ENCODE measurements around the gene PLEK.
A peak's percentile ranks its signal among the peaks of the same experiment; 100 is the strongest.
"Not testable (repeated sequence)": the region's sequence is repeated elsewhere in the genome, so short reads cannot be mapped to it uniquely, and the experiment has no call there.

Gene PLEK

GRCh38 chr2:68352651-68353391 is 12.3 kb upstream of the PLEK start:
- DNase-seq (ENCODE audit: low spot score) (no peak), FAIRE-seq (no peak)

GRCh38 chr2:68356599-68357239 is 8.4 kb upstream of the PLEK start:
- FAIRE-seq (no peak), DNase-seq (ENCODE audit: low spot score) (no peak)

DNA sequence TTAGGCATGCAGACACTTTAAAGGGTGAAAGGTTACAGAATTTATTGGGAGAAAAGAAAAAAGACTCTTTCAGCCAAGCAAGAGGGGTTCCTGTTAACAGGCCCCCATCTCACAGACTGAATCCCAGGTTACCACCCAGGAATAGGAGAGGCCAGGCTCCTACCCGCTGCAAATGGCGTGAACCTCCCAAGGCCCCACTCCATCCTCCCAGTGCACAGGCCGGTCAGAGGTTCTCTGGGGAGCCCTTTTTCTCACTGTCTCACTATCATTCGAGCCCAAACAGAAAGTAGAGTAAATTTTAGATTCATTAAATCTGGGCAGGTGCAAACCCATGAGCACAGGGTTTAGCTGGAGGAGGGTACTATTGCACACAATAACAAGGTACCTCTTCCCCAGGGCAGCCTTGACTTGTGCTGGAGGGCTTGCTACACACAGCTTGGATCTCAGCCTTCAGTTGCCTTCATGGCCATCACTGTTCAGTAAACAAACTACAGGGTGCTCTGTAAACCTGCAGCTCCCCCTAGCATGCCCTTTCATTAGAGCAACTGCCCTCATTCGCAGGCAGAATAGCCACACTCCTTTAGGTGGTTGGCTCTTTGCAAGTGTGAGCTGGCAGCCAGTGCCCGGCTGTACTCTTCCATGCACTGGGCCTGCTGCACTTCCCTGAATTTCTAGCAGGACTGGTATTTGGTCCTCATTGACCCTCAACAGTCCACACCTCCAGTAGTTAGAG is 7.3 kb upstream of the PLEK start:
- DNase-seq (ENCODE audit: low spot score) (peak; percentile 27), FAIRE-seq (no peak)

DNA sequence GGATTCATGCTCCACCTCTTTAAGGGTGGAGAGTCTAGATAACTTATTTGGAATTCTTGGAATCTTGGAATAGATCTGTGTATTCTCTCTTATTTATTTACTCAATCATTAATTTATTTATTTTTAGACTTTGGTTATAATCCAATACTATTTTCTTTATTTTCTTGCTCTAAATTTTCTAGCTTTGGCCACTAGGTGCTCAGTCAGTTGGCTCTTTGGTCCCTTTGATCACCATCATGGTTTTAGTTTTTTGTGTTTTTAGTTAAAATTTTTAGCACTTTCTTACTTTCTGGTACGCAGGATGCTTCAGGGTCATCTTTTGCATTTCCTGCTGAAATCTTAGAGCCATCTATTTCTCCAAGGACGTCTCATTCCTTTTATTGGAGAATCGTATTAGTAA is 5.2 kb upstream of the PLEK start:
- no peak for FAIRE-seq
- no peak for DNase-seq (ENCODE audit: low spot score)

DNA sequence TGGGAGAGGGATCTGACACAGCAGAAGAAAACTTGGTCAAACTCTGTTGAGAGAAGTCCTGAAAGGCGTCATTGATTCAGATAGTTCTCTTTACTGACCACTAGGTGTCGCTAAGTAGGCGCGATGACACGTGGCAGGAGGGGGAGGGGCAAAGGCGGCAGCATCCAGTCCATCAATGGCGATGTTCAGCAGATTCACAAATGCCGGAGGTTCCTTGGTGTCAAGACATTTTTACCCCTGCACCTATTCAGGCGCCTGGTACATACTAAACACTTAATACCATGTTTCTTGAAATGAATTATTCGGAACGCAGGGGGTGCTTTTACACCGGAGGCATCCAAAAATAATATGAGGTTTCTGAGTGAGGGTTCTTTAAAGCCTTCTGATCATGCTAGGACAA is 3.0 kb upstream of the PLEK start:
- FAIRE-seq (peak; percentile 70), DNase-seq (ENCODE audit: low spot score) (peak; percentile 78)

DNA sequence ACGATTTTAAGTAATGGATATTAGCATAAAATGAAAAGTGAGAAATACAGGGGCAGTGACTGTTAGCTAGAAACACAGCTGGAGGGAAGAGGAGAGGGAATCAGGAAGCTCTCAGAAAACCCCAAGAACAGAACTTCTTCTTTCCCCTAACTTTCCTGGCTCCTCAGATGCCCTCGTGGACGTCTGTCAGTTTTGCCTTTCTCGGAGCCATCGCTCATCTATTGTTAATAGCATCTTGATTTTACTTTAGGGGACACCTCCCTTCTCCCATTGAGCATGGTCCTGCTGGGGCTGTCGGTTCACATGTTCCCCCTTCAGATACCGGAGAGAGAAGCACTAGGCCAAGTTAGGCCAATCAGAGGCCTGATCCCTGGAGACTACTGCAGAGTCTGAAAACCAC is 2.3 kb upstream of the PLEK start:
- no peak for FAIRE-seq

GRCh38 chr2:68363721-68364120 is 1.4 kb upstream of the PLEK start:
- DNase-seq (ENCODE audit: low spot score) (no peak), FAIRE-seq (no peak)

More for the DNA sequence above, 2.3 kb upstream of the PLEK start:
- DNase-seq (ENCODE audit: low spot score) = no peak

DNA sequence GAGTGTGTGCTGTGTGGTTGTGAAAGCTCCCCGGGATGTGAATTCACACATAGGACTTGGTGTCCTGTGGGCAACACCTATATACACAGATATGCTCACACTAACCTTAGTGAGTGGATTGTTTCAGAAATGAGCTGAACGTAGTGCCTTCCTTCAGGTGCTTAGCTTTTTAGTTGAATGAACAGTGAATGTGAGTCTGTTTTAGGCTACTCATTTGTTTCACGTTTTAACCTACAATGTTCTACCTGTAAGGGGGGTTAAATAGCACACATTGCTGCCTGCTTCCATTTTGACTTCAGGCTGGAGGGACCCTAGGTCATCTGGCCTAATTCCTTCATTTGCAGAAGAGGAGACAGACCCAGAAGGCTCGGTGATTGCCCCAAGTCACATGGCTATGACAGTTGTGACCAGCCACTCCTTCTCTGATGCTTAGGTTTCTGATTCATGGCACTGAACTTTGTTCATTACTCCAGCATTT is 1.0 kb downstream of the PLEK start:
- DNase-seq (ENCODE audit: low spot score) (no peak), FAIRE-seq (peak; percentile 17)

GRCh38 chr2:68367953-68368653 is 3.0 kb downstream of the PLEK start:
- FAIRE-seq (peak; percentile 23), DNase-seq (ENCODE audit: low spot score) (no peak)

DNA sequence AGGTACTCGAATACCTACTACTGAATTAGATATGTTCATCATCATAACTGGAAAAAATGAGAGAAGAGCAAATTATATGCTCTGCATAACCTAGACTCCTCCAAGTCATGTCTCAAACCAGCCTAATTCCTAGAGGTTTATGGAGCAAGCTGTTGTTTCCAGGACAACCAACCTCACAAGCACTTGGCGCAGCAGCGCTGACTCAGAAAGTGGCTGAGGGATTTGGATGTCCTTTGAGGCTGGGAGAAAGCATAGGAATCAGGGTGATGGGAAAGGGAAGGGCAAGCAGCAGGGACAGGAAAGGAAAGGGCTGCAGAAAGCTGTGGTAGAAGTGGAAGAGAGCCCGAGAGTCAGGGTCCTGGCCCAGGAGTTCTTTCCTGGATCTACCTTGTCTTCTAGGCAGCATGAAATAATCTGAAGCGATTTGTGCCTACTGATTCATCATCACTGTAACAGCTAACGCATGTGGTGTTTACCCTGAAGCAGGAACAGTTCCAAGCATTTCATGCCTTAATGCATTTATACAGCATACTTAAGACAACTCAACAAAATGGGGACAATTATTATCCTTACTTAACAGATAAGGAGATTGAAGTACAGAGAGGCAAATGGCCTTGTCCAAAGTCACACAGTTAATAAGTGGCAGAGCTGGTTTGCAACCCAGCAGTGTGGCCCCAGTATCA is 3.7 kb downstream of the PLEK start:
- FAIRE-seq (peak; percentile 46), DNase-seq (ENCODE audit: low spot score) (peak; percentile 55)

GRCh38 chr2:68369337-68369734 is 4.3 kb downstream of the PLEK start:
- FAIRE-seq (no peak), DNase-seq (ENCODE audit: low spot score) (no peak)

DNA sequence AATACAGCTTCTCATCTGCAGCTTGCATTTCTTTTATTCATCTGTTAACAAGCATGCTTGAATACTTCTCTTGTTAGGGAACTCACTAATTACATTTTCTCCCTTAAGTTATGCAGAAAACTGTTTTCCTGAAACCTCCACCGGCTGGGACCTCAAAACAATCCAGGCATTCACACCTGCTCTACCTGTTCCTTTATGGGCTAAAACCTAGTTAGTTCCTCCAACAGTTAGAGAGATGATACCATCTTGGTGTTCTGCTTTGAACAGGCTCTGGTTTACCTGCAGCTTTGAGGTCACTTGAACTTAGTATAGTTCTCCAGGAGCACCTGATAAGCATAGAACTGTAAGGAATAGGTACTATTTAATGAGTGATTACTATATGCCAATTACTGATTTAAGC is 6.1 kb downstream of the PLEK start:
- DNase-seq (ENCODE audit: low spot score) (no peak), FAIRE-seq (no peak)

DNA sequence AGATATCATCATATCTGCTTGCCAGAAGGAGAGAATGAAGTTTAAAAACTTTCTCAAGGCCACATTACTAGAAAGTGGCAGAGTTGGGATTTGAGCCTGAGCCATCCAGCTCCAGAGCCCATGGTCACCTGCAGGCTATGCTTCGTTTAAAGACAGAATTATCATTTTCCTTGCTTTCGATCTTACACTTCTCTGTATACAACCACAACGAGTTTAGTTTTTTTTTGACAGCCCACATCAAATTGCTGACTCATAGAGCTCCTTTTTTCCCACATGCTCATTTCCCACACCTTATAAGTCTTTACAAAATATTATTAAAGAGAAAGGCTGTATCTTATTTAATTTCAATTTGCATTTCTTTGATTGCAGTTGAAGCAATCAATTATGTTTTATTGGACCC is 6.5 kb downstream of the PLEK start:
- no peak for FAIRE-seq

GRCh38 chr2:68372485-68372884 is 7.4 kb downstream of the PLEK start:
- DNase-seq (ENCODE audit: low spot score) = no peak
- peak; percentile 13 for FAIRE-seq

More for the DNA sequence above, 6.5 kb downstream of the PLEK start:
- DNase-seq (ENCODE audit: low spot score) = no peak

GRCh38 chr2:68374184-68374583 is 9.1 kb downstream of the PLEK start:
- no peak for FAIRE-seq

DNA sequence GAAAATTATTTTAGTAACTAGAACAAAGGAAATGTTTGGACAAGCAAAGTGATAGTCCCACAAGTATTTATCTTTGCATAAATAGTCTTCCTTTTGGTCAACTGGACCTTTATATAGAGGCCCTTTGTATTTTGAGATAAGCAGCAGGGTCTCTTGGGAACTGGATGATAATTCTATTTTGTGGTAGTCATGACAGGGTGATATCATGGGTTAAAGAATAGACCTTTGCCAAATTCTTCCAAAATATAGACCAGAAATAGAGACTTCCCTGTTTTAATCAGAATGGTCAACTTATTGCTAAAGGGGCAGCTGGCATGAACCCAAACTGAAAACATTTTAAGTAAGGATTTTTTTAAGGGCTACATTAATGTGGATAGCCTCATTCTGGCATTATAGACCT is 10.5 kb downstream of the PLEK start:
- FAIRE-seq = no peak
- DNase-seq (ENCODE audit: low spot score) = no peak

More at GRCh38 chr2:68374184-68374583, 9.1 kb downstream of the PLEK start:
- no peak for DNase-seq (ENCODE audit: low spot score)

DNA sequence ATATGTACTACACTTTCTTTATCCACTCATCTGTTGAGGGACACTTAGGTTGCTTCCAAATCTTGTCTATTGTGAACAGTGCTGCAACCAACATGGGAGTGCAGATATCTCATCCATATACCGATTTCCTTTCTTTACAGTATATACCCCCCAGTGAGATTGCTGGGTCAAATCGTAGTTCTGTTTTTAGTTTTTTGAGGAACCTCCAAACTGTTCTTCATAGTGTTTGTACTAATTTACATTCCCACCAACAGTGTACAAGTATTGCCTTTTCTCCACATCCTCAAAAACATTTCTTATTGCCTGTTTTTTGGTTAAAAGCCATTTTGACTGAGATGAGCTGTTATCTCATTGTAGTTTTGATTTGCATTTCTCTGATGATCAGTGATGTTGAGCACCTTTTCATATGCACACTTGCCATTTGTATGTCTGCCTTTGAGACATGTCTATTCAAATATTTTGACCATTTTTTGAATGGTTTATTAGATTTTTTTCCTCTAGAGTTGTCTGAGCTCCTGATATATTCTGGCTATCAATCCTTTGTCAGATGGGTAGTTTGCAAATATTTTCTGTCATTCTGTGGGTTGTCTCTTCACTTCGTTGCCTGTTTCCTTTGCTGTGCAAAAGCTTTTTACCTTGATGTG is 12.2 kb downstream of the PLEK start:
- DNase-seq (ENCODE audit: low spot score) = no peak
- no peak for FAIRE-seq

DNA sequence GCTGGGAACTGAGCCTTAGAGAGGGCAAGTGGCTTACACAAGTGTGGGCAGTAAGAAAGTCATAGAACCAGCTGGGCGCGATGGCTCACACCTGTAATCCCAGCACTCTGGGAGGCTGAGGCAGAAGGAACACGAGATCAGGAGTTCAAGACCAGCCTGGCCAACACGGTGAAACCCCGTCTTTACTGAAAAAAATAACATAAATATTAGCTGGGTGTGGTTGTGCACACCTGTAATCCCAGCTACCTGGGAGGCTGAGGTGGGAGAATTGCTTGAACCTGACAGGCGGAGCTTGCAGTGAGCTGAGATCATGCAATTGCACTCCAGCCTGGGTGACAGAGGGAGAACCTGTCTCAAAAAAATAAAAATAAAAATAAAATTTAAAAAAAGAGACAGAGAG is 13.7 kb downstream of the PLEK start:
- not testable (repeated sequence) for FAIRE-seq; DNase-seq (ENCODE audit: low spot score)

GRCh38 chr2:68379184-68379708 is 14.2 kb downstream of the PLEK start:
- no peak for FAIRE-seq
- no peak for DNase-seq (ENCODE audit: low spot score)

DNA sequence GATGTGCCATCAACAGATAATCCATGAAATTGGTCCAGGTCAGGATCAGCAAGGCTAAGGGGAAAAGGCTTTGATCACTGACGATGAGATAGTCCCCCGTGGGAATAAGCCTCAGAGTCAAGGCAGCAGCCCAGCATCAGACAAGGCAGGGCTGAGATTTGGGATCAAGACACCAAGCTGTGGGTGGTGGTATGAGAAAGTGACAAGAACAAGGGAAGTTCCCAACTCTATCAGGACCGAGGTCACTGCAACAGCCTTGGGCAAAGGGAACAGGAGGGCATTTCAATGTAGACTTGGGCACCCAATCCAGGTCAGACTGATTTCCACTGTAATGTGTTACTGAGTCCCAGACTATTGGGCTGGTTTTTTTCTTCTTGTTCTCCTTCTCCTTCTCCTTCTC is 18.7 kb downstream of the PLEK start:
- FAIRE-seq (no peak), DNase-seq (ENCODE audit: low spot score) (no peak)

Data from urothelium cell line (cell line).